NCI-H82 treated with DMSO at 0.1 percent for 48 hours (cell line): Measurements from ENCODE around the gene LIMK1.
A peak's percentile ranks its signal among the peaks of the same experiment; 100 is the strongest.
"Not testable (repeated sequence)": the region's sequence is repeated elsewhere in the genome, so short reads cannot be mapped to it uniquely, and the experiment has no call there.

Experiments
- DNase-seq: peaks from one replicate; lab custom pipeline; 2025; ENCODE audit not compliant: unreplicated experiment; lab: John Stamatoyannopoulos, UW

The LIMK1 gene

DNA sequence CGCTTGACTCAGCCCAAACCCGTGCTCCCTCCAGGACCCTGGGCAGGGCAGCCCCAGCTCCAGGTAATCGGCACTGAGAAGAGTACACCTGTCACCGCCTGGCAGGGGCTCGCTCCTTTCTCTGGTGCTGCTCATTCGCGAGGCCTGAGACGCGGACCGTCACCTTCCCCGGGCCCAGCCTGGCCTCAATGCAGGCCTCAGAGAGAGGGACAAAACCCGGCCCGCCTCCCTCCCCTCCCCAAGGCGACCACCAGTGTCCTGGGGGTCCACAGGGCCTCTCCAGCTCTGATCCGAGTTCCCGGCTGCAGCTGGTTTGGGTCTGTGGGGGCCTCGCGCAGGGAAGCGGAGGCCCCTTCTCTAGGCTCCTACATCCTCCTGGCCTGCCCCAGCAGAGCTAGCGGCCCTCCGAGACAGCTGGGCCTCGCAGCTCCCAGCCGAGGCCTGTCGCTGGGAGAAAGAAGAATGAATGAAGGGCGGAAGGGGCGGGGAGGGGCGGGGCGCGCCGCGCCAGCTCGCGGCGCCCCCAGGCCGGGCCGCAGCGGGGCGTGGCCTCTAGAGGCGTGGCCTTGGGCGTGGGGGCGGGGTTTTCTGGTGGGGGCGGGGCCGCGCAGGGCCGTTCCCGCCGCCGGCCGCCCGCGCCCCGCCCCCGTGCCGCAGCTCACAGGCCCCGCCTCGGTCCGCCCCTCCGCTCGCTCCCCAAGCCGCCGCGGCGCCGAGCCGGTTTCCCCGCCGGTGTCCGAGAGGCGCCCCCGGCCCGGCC is at the start of gene LIMK1:
Gene LIMK1 (plus strand): TSS at position 688 of the 760 bp plus-strand sequence. CDS start 187 bp downstream, outside the sequence.
- peak; percentile 42 for DNase-seq

DNA sequence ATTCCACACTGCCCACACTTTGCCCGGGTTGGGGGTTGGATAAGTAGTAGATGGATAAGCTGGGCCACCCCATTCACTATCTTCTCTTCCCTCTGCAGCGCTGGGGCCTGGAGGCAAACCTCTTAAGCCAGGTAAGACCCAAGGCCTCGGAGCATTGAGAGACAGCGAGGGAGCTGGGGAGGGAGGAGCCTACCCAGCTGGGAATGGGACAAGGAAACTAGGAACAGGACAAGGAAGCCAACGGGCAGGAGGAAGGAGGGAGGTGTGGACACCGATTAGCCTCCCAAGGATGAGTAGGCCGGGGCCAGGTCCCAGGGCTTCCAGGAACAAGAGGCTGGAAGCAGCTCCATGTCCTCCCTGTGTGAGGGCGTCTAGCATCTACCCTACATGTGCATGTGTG is 46.0 kb upstream of the LIMK1 start:
- DNase-seq, result no peak

DNA sequence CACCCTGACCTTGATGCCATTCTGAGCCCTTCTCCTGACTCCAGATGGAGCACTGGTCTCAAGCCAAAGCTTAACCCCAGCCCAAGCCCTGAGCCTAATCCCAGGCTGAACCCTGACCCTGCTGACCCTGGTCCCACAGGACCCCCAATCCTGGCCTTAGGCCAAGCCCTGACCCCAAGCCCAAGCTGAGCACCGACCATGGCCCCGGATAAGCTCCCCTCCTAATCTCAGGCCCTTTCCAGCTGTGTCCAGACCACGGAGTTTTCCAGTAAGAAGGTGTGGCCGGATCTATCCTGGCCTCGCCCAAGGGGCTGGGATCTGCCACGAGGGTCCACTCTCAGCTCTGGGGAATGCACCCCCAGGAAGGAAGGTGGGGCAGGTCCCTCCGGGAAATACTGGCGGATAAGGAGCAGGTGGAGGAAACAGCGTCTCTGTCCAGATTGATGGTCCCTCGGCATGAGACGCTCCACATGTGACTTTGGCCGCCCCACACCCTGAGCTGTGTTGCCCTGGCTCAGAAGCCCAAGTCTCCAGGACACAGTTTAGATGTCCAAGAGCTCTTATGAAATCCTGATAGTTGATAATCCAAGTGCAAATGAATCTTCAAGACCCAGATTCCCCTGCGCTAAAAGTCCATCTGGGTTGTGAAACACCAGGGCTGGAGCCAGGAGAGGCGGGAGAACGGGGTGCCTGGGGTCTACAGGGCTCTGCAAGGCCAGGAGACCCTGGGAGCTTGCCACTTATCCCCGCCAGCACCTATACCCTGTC is 45.2 kb upstream of the LIMK1 start:
- DNase-seq, result no peak

DNA sequence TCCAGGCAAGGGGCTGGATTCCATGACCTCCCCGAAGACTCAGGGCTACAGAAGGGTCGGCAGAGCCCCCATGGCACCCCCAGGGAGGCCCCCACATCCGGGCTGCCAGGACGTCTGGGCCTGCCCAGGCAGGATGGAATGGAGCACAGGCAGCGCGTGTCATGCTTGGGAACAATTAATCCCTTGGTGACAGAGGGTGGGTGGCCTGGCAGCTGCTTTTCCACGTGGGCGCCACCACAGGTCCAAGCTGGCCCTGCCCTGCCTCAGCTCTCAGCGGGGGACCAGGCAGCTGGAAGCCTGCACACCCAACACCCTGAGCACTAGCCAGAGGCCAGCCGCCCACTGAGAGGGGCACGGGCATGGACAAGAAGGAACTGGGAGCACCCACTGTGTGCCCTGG is 44.3 kb upstream of the LIMK1 start:
- DNase-seq, result no peak

DNA sequence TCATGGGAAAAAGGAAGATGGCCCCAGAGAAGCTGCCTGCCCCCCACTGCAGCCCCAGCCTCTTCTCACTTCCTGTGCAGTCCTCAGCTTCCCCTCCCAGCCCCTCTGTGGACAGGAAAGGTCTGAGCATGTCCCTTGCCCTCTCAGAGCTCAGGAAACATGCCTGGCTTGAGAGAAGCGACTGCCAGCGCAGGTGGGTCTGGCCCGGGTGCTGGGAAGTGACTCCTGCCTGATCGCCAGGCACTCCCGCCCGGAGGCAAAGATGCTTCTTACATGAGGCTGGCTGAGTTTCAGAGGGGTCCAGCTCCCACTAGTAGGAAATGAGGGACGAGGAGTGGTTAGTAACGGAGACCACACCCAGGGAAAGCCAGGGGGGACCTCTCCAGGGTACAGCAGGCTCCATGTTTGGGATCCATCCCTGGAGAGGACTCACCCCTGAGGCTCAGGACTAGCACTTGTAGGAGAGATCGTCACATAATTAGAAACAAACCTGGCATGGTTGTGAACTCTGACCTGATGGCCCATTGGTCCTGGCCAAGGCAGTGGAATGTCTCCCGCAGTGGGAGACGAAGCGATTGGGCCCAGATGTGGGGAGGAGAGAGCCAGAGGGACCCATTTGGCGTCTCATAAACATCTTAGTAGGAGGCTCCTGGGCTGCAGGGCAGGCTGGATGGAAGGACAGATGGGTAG is 43.4 kb upstream of the LIMK1 start:
- DNase-seq, result no peak

DNA sequence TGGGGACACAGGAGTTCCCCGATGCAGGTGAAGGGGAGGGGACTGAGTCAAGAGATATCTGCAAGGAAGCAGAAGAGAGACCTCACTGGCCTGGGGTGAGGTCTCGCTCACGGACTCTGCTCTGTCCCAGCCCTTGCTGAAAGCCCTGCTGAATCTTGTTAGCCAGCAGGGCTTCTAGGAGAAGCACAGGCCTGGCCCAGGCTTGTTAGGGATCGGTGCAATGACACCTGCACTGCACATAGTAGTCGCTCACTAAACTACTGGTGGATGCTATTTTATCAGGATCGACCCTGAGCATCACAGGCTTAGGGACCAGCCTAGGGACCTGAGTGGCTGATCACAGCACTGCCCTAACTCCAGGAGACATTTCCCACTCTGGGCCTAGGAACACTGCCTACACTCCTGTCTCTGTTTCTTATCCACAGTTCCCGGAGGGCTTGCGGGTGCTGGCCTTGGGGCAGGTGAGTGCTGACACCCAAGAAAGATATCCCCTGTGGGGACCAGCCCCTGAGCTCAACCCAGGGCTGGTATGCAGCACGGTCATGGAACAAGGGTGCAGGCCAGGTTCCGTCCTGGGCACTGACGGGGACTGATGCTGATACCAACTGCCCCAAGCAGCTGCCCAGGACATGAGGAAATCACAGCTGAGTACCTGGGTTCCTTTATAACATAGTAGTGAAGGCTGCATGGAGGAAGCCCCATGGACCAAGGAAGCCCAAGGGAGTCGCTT is 42.6 kb upstream of the LIMK1 start:
- no peak for DNase-seq

DNA sequence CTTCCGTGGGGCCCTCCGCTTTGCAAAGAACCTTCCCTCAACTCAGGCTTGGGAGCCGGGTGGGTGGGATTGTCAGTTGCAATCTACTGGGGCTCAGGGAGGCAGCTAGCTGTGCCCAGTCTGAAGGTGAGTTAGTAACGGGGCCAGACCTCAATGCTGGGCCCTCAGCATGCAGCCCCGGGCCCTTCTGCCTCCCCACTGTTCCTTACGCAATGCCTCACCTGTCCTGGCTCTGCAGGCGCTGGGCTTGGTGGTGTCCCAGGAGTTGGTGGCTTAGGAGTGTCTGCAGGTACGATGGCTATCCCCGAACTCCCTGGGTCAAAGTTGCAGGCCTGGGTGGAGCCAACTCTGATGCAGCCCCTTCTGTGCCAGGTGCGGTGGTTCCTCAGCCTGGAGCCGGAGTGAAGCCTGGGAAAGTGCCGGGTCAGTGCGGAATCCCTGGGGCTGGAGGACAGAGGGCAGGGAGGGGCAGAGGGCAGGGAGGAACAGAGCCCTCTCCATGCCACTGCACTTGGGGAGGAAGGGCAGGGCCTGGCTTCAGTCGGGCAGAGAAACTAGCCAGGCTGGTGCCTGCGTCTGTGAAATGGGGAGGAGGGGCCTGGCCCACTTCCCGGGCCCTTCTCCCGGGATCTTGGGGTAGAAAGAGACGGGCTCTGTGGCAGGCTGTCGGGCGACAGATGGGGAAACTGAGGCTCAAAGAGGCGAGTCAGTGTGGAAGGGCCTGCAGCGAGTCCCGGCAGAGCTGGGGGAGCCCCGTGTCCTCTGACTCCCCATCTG is 40.7 kb upstream of the LIMK1 start:
- DNase-seq, result no peak

DNA sequence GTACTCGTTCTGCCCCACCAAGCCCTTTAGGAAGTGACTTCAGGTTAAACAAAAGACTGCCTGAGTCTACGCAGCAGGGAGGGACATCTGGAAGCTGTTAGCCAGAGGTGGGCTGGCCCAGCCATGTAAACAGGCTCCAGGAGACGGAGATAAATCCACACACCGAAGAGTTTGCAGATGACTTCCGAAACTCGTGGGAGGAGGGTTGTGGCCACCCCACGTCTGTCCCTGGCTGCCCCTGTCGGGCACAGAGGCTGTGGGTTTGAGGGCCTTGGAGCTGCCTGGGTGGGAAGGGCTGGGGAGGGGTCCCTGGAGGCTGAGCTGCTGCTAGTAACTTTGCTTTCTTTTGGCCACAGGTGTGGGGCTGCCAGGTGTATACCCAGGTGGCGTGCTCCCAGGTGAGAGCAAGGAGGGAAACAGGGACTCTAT is 40.1 kb upstream of the LIMK1 start:
- DNase-seq, result no peak

DNA sequence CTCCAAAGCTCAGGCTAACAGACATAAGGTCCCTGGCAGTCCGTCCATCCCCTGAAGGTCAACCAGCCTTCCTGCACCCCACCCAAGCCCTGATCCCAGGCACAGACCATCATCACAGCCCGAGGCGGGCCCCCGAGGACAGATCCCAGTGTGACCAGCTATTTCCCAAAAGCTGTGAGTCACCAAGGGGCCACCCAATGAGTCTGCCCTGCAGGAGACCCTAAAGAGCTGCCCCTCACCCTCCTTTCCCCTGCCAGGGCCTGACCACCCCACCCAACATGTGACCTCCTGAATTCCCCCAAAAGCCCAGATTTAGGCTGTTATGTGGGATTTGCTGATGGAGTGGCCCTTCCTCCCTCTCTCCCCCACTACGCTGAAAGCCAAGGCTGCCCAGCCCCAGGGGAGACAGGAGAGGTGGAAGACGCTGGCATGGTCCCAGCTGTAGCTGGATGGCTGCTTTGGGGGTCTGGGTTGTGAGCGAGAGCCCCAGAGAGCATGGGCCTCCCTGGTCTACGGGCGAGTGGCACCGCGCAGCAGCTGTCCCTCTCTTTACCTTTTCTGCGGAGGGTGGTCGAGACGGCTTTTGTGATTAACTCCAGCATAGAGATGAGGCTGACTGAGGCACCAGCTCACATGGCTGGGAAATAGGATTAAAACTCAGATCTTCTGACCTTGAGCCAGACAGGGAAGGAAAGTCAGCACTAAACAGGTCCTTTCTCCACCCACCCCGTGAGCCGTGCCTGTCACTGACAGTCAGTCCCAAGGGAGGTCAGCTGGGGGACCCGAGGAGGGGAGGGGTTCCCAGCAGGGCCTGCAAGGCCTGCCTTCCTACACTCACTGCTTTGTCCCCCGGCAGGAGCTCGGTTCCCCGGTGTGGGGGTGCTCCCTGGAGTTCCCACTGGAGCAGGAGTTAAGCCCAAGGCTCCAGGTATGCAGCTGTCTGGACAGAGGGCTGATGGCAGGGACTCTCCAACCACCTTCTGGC is 38.9 kb upstream of the LIMK1 start:
- peak; percentile 85 for DNase-seq

DNA sequence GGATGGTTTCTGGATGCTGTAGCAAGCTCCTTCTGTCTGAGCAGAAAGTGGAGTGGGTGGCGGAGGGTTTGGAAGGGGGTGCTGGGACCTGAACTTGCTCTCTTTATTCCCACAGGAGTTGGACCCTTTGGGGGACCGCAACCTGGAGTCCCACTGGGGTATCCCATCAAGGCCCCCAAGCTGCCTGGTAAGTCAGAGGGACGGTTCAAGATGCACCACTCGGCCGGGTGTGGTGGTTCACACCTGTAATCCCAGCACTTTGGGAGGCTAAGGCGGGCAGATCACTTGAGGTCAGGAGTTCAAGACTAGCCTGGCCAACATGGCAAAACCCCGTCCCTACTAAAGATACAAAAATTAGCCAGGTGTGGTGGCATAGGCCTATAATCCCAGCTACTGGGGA is 37.0 kb upstream of the LIMK1 start:
- DNase-seq, result not testable (repeated sequence)

DNA sequence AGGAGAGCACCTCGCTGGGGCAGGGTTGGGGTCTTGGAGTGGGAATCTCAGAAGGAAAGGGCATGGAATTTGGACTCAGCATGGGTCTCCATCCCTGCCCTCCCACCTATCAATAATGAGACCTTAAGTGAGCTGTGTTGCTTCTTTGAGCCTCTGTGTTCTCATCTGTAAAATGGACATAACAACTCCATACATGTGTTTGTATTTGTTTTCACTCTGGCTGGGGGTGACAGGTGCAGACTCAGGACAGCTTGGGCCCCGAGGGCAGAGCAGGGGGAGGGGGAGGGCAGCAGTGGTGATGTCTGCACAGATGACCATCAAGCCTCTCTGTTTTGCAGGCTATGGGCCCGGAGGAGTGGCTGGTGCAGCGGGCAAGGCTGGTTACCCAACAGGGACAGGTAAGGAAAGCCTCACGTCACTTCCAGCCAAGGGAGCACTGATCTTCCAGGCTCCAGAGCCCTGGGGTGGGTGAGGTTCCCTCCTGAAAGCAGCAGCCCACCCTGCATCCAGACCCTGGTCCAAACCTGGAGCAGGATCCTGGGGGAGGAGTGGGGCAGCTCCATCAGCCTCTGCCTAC is 35.7 kb upstream of the LIMK1 start:
- DNase-seq, result no peak

DNA sequence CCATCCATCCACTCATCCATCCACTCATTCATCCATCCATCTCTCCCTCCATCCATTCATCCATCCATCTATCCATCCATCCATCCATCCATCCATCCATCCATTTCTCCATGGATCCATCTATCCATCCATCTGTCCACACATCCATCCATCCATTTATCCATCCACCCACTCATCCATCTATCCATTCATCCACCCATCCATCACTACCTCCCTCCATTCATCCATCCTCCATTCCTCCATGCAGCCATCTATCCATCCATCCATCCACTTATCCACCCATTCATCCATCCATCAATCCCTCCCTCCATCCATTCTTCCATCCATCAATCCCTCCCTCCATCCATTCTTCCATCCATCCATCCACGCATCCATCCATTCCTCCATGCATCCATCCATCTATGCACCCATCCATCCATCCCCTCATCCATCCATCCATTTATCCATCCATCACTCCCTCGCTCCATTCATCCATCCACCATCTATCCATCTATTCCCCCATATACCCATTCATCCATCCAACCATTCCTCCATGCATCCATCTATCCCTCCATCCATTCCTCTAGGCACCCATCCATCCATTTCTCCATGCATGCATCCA is 34.5 kb upstream of the LIMK1 start:
- DNase-seq, result no peak

DNA sequence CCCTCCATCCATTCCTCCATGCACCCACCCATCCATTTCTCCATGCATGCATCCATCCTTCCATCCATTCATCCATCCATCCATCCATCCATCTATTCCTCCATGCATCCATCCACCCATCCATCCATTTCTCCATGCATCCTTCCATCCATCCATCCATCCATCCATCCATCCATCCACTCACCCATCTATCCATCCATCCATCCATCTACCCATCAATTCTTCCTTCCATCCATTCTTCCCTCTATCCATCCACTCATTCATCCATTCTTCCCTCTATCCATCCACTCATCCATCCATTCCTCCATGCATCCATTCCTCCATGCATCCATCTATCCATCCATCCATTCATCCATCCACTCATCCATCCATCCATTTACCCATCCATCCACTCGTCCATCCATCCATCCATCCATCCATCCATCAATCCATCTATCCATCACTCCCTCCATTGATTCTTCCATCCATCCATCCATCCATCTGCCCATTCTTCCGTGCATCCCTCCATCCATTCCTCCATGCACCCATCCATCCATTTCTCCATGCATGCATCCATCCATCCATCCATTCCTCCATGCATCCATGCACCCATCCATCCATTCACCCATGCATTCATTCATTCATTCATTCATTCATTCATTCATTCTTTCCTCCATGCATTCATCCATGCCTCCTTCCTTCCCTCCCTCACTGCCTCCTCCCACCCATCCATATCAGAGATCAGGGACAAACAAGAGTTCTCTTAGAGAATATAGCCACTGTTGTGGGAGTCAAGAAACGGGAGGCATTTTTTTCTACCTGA is 33.4 kb upstream of the LIMK1 start:
- DNase-seq, result no peak

DNA sequence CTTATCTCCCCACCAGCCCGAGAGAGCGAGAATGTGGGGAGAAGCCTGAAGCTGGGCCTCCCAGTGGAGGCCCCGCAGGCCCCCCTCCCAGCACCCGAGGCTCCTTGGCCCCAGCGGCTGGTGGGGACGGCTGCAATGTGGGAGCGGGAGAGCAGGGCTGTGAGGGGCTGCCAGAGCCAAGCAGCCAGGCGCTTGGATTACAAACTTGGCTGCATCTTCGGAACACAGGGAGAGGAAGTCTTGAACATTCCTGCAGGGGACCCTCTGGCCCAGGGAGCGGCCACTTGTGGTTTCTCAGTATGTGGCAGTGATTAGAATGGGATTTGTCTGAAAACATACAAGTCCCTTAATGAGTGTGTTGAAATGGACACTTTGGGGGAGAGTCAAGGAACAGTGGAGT is 32.4 kb upstream of the LIMK1 start:
- no peak for DNase-seq

DNA sequence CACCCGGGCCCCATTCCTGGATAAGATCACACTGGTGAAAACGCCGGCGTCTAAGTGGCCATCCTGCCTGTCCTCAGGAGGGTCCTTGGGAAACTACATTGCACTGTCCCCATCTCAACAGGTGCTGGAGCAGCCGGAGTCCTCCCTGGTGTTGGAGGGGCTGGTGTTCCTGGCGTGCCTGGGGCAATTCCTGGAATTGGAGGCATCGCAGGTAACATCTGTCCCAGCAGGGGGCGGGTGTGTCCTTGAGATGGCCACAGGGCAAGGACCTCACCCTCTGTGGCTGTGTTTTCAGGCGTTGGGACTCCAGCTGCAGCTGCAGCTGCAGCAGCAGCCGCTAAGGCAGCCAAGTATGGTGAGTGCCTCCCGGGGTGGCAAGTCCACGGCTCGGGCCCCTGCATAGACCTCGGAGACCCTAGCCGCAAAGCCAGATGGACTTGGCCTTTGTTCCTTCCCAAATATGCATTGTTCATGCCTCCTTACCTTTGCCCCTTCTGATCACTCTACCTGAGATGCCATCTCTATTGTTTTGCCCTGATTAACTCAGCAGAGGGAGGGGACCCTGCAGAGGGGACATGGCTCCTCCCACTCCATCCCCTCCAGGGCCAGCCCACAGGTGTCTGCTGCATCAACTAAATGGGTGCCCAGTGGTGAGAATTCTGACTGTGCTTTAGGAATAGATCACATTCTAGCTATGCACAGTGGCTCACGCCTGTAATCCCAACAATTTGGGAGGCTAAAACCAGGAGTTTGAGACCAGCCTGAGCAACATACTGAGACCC is 31.8 kb upstream of the LIMK1 start:
- no peak for DNase-seq

DNA sequence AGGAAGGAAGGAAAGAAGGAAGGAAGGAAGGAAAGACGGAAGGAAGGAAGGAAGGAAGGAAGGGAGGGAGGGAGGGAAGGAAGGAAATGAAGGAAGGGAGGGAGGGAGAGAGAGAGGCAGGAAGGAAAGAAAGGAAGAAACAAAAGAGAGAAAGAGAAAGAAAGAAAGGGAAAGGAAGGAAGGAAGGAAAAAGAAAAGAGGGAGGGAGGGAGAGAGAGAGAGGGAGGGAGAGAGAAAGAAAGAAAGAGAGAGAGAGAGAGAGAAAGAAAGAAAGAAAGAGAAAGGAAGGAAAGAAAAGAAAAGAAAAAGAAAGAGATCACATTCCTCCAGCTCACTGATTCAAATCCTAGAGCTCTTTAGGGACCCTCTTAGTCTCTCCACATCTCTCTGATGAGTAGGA is 31.0 kb upstream of the LIMK1 start:
- DNase-seq, result no peak
